ENCODE data around the gene PRORP. TPM values are rescaled to one million over a fixed set of nuclear protein-coding genes. Genes with fewer than 3 reads are reported as not detected.
"Not testable (repeated sequence)": the region's sequence is repeated elsewhere in the genome, so short reads cannot be mapped to it uniquely, and the experiment has no call there.

Gene PRORP
- polyA plus RNA-seq (2012; ENCODE audit: low read depth, missing spikeins) = 28.3 TPM

DNA sequence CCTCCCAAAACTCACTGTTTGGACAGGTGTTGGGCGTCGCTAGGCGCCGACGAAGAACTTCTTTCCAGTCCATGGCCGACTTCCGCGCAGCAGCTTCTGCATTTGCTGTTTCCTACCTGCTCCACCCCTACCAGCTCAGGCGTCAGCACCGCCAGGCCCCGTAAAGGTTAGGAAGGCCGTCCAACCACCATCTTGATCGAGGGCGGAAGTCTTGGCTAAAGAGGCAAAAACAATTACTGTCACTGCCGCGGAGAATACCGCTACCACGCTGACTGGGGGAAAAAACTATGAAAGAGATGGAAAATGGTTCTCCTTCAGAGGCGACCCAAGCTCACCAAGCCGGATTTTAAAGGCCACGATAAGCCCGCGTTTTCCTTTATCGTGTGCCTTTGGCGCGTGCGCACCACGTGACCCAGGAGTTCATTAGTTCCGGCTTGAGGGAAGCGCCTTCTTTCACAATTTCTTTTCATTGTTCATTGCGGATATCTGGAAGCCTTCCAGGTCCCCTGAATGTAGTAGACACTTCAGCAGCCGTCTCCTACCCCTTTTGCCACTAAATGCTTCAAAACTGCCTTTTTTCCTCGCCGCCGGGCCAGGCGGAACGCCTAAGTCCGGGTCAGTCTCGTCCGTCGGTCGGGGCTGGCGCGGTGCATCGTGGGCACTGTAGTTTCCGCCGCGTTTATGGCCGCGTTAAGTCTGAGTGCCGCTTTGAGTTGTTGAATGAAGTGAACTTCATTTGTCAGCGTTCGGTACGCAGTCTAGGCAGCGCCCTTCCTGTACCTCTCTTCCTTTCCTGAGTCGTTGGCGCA, at the start of gene PRORP, which contains the start of gene PPP2R3C:
Gene PRORP (plus strand): TSS at position 666 of the 809 bp plus-strand sequence. CDS start 694 bp downstream, outside the sequence.
Gene PPP2R3C (minus strand): TSS at position 104 of the 809 bp plus-strand sequence. CDS start 31 bp downstream, at position 73.
- FAIRE-seq (peak; percentile 99), DNase-seq (ENCODE audit: insufficient read length, low spot score) (peak; percentile 72)
- TF ChIP-seq POLR2A (IDR thresholded peaks at IDR 0.05; ENCODE audit: low read depth, low read length) = peak; percentile 79
- peak; percentile 60 for TF ChIP-seq SPI1 (IDR thresholded peaks at IDR 0.05; ENCODE audit: low read depth, low read length)
- no peak for TF ChIP-seq PAX5 (IDR thresholded peaks at IDR 0.05; ENCODE audit: insufficient read depth, low read length, severe bottlenecking)
- peak; percentile 38; the same call in 1 of the 2 replicates for TF ChIP-seq TAF1 (IDR thresholded peaks at IDR 0.05; ENCODE audit: low read depth, low read length)
- TF ChIP-seq POLR2AphosphoS5 (IDR thresholded peaks at IDR 0.05; ENCODE audit: low read depth, low read length) = peak; percentile 64
- no peak; the same call in none of the 2 replicates for TF ChIP-seq POU2F2 (IDR thresholded peaks at IDR 0.05; ENCODE audit: low read depth, low read length)

GRCh38 chr14:35073486-35073885, 48.9 kb upstream of the PRORP start:
- FAIRE-seq = no peak
- TF ChIP-seq POLR2AphosphoS5 (IDR thresholded peaks at IDR 0.05; ENCODE audit: low read depth, low read length) (no peak), POLR2A (IDR thresholded peaks at IDR 0.05; ENCODE audit: low read depth, low read length) (no peak), POU2F2 (IDR thresholded peaks at IDR 0.05; ENCODE audit: low read depth, low read length) (no peak), SPI1 (IDR thresholded peaks at IDR 0.05; ENCODE audit: low read depth, low read length) (no peak), TAF1 (IDR thresholded peaks at IDR 0.05; ENCODE audit: low read depth, low read length) (no peak), PAX5 (IDR thresholded peaks at IDR 0.05; ENCODE audit: insufficient read depth, low read length, severe bottlenecking) (no peak)
- no peak for DNase-seq (ENCODE audit: insufficient read length, low spot score)

DNA sequence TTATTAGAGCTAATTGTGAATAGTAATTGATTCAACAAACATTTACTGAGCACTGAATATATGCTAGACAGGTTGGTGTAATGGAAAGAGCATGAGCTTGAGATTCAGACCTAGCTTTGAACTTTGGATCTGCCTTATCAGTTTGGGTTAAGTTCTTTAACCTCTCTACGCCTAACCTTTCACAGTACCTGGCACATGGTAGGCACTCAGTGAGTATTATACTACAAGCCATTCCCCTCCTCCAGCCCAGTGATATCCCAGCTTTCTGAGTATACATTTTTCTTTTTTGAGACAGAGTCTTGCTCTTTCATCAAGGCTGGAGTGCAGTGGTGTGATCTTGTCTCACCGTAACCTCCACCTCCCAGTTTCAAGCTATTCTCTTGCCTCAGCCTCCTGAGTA, 44.3 kb upstream of the PRORP start:
- FAIRE-seq = no peak
- TF ChIP-seq POLR2AphosphoS5 (IDR thresholded peaks at IDR 0.05; ENCODE audit: low read depth, low read length) (no peak), SPI1 (IDR thresholded peaks at IDR 0.05; ENCODE audit: low read depth, low read length) (no peak), TAF1 (IDR thresholded peaks at IDR 0.05; ENCODE audit: low read depth, low read length) (no peak), POU2F2 (IDR thresholded peaks at IDR 0.05; ENCODE audit: low read depth, low read length) (no peak), POLR2A (IDR thresholded peaks at IDR 0.05; ENCODE audit: low read depth, low read length) (no peak), PAX5 (IDR thresholded peaks at IDR 0.05; ENCODE audit: insufficient read depth, low read length, severe bottlenecking) (no peak)
- no peak for DNase-seq (ENCODE audit: insufficient read length, low spot score)

- no peak for FAIRE-seq
- no peak for DNase-seq (ENCODE audit: insufficient read length, low spot score)
- TF ChIP-seq PAX5 (IDR thresholded peaks at IDR 0.05; ENCODE audit: insufficient read depth, low read length, severe bottlenecking) (no peak), POU2F2 (IDR thresholded peaks at IDR 0.05; ENCODE audit: low read depth, low read length) (no peak), POLR2AphosphoS5 (IDR thresholded peaks at IDR 0.05; ENCODE audit: low read depth, low read length) (no peak)
These were observed 42.6 kb upstream of the PRORP start for GRCh38 chr14:35079742-35080141.

GRCh38 chr14:35083530-35084150, 38.7 kb upstream of the PRORP start:
- TF ChIP-seq PAX5 (IDR thresholded peaks at IDR 0.05; ENCODE audit: insufficient read depth, low read length, severe bottlenecking) = no peak
- no peak for TF ChIP-seq POU2F2 (IDR thresholded peaks at IDR 0.05; ENCODE audit: low read depth, low read length)
- no peak for TF ChIP-seq SPI1 (IDR thresholded peaks at IDR 0.05; ENCODE audit: low read depth, low read length)
- no peak for TF ChIP-seq POLR2AphosphoS5 (IDR thresholded peaks at IDR 0.05; ENCODE audit: low read depth, low read length)
- TF ChIP-seq TAF1 (IDR thresholded peaks at IDR 0.05; ENCODE audit: low read depth, low read length) = no peak
- no peak for TF ChIP-seq POLR2A (IDR thresholded peaks at IDR 0.05; ENCODE audit: low read depth, low read length)
- FAIRE-seq (no peak), DNase-seq (ENCODE audit: insufficient read length, low spot score) (no peak)

DNA sequence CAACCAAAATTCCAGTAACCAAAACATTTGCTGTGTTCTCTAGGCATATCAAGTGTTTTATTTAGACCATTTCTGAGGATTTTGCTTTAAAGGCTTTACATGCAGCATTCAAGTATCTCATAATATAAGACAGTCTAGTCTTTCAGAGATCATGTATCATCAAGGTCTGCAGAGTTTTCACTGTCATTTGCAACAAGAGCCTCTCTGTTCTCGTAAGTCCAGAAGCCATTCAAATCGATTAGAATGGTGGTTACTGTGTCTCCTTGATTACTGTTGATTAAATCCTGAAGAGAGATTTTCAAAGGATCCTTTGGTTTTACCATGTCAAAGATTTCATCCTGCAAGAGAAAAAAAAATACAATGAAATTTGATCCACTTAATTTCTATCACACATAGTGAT, 36.9 kb upstream of the PRORP start:
- DNase-seq (ENCODE audit: insufficient read length, low spot score) = no peak
- no peak for FAIRE-seq
- TF ChIP-seq POU2F2 (IDR thresholded peaks at IDR 0.05; ENCODE audit: low read depth, low read length) (no peak), POLR2A (IDR thresholded peaks at IDR 0.05; ENCODE audit: low read depth, low read length) (no peak), PAX5 (IDR thresholded peaks at IDR 0.05; ENCODE audit: insufficient read depth, low read length, severe bottlenecking) (no peak), TAF1 (IDR thresholded peaks at IDR 0.05; ENCODE audit: low read depth, low read length) (no peak)

DNA sequence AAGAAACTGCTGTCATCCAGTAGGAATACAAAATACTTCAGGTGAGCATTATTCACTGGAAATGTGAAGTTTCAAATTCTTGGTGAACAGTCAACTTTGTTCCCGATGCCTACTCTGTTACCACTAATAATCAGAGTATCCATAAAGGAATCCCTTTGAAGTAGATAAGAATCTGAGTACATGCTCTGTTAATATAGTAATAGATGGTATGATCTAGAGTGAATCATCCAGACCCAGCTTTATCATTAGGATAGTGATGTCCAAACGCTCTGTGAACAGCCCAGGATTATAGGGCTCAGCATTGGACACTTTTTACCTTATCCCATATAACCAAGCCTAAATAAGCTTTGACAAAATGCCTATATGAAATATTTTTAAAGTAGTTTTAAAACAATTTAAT, 33.8 kb upstream of the PRORP start:
- DNase-seq (ENCODE audit: insufficient read length, low spot score) = no peak
- FAIRE-seq = no peak
- TF ChIP-seq PAX5 (IDR thresholded peaks at IDR 0.05; ENCODE audit: insufficient read depth, low read length, severe bottlenecking) (no peak), TAF1 (IDR thresholded peaks at IDR 0.05; ENCODE audit: low read depth, low read length) (no peak), POLR2A (IDR thresholded peaks at IDR 0.05; ENCODE audit: low read depth, low read length) (no peak), SPI1 (IDR thresholded peaks at IDR 0.05; ENCODE audit: low read depth, low read length) (no peak), POU2F2 (IDR thresholded peaks at IDR 0.05; ENCODE audit: low read depth, low read length) (no peak), POLR2AphosphoS5 (IDR thresholded peaks at IDR 0.05; ENCODE audit: low read depth, low read length) (no peak)

DNA sequence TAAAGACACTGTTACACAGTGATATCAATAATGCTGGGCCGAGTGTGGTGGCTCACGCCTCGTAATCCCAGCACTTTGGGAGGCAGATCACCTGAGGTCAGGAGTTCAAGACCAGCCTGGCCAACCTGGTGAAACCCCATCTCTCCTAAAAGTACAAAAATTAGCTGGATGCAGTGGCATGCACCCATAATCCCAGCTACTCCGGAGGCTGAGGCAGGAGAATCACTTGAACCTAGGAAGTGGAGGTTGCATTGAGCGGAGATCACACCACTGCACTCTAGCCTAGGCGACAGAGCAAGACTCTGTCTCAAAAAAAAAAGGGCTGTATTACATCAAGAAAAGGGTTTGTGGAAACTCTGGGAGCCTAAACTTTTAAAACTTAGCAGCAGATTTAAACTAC, 27.7 kb upstream of the PRORP start:
- FAIRE-seq; DNase-seq (ENCODE audit: insufficient read length, low spot score): not testable (repeated sequence)

- no peak for TF ChIP-seq PAX5 (IDR thresholded peaks at IDR 0.05; ENCODE audit: insufficient read depth, low read length, severe bottlenecking)
- TF ChIP-seq POLR2A (IDR thresholded peaks at IDR 0.05; ENCODE audit: low read depth, low read length) = no peak
- TF ChIP-seq POU2F2 (IDR thresholded peaks at IDR 0.05; ENCODE audit: low read depth, low read length) = no peak
- TF ChIP-seq SPI1 (IDR thresholded peaks at IDR 0.05; ENCODE audit: low read depth, low read length) = no peak
- TF ChIP-seq POLR2AphosphoS5 (IDR thresholded peaks at IDR 0.05; ENCODE audit: low read depth, low read length) = no peak
- TF ChIP-seq TAF1 (IDR thresholded peaks at IDR 0.05; ENCODE audit: low read depth, low read length) = no peak
- DNase-seq (ENCODE audit: insufficient read length, low spot score) (no peak), FAIRE-seq (no peak)
These were observed 14.5 kb upstream of the PRORP start for GRCh38 chr14:35107866-35108265.

Measured in GM12891 (cell line).